ENCODE data around the gene FLOT1. TPM values are rescaled to one million over a fixed set of nuclear protein-coding genes. Genes with fewer than 3 reads are reported as not detected.

The FLOT1 gene
- total RNA-seq, 1 experiment from 2014 or later: 213 TPM

GRCh38 chr6:30700340-30700739 lies 42.1 kb downstream of the FLOT1 start:
- DNase-seq (ENCODE audit: low spot score): no peak

DNA sequence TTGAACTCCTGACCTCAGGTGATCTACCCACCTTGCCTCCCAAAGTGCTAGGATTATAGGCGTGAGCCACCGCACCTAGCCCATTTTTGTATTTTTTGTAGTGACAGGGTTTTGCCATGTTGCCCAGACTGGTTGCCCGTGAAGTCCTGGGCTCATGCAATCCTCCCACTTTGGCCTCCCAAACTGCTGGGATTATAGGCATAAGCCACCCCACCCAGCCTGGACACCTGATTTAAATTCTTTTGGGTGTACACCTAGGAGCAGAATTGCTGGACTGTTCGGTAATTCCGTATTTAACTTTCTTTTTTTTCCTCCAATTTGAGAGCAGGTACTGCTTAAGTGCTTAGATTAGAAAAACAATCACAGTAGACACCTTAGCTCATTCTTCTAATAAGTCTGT lies 46.1 kb downstream of the FLOT1 start:
- DNase-seq (ENCODE audit: low spot score): no peak

DNA sequence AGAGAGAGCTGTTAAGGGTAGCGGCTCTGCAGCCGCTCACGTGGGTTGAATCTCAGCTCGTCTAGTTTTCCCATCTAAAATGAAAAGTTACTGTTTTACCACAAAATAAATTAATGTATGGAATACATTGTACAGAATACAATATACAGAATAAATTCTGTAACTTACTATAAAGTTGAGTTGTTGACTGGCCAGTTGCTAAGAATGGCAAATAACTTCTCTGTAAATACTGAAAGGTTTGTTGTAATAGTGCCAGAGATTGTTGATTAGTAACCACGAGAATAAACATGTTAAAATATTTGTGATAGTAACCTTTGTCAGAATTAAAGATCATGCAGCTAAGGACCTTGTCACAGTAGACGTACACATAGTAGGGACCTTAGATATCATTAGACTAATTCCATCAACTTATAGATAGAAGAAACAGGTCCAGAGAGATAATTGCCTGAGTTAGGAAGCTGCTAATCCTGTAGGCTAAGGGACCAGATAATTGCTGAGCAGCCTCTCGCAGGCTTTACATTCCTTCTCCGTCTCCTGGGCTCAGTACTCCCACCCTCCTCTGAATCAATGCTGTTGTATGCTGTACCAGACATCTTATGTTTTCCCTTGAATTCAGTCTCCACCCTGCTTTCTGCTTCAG lies 51.2 kb downstream of the FLOT1 start:
- DNase-seq (ENCODE audit: low spot score): no peak

- DNase-seq (ENCODE audit: low spot score): peak; percentile 79
Measured at GRCh38 chr6:30690403-30691207, 51.9 kb downstream of the FLOT1 start, which contains the start of gene NRM. NRM (minus strand) TSS chr6:30690984; CDS start chr6:30690974, 10 bp downstream.

DNA sequence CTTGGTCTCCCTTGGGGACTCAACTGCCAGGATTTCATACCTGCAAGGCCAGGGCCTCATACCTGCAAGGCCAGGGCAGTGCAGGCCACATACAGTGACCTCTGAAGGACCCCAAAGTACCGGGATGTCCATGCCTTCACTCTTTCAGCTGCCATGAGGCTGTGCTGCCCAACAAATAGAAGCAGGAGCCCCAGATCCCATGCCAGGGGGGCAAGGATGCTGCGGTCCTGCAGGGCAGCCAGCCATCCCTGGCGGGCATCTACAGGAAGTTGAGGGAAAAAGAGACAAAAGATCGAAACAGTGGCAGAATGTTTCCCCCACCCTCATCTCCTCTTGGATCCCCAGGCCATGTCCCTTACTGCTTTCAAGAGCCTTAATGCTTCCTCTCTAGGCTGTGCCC lies 52.5 kb downstream of the FLOT1 start:
- no peak for DNase-seq (ENCODE audit: low spot score)

- no peak for DNase-seq (ENCODE audit: low spot score)
Measured at GRCh38 chr6:30689022-30689865, 53.2 kb downstream of the FLOT1 start.

DNA sequence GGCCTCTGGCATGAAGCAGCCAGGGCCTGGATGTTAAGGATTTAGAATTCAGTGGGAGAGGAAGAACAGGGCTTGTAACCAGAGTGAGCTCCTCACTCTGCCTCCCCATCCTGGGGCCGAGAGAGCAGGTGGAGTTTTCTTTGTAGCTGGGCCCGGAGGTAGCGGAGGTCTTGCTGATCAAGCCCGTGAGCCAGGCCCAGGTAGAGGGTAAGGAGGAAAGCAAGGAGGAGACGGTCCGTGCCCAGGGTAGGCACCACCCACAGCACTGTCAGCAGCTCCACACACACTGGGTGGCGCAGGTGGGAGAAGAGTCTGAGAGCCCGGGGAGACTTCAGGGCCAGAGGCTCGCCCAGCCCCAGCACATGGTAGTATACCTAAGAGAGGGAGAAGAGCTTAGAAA lies 53.9 kb downstream of the FLOT1 start:
- DNase-seq (ENCODE audit: low spot score): no peak

- peak; percentile 57 for DNase-seq (ENCODE audit: low spot score)
Measured at GRCh38 chr6:30687659-30688431, 54.6 kb downstream of the FLOT1 start.

- peak; percentile 95 for DNase-seq (ENCODE audit: low spot score)
Measured at GRCh38 chr6:30686908-30687658, 55.4 kb downstream of the FLOT1 start.

- DNase-seq (ENCODE audit: low spot score): peak; percentile 26
Measured at GRCh38 chr6:30686009-30686907, 56.2 kb downstream of the FLOT1 start, which contains the start of gene PPP1R18. PPP1R18 (minus strand) TSS chr6:30686645; CDS start chr6:30686018, 627 bp downstream.

DNA sequence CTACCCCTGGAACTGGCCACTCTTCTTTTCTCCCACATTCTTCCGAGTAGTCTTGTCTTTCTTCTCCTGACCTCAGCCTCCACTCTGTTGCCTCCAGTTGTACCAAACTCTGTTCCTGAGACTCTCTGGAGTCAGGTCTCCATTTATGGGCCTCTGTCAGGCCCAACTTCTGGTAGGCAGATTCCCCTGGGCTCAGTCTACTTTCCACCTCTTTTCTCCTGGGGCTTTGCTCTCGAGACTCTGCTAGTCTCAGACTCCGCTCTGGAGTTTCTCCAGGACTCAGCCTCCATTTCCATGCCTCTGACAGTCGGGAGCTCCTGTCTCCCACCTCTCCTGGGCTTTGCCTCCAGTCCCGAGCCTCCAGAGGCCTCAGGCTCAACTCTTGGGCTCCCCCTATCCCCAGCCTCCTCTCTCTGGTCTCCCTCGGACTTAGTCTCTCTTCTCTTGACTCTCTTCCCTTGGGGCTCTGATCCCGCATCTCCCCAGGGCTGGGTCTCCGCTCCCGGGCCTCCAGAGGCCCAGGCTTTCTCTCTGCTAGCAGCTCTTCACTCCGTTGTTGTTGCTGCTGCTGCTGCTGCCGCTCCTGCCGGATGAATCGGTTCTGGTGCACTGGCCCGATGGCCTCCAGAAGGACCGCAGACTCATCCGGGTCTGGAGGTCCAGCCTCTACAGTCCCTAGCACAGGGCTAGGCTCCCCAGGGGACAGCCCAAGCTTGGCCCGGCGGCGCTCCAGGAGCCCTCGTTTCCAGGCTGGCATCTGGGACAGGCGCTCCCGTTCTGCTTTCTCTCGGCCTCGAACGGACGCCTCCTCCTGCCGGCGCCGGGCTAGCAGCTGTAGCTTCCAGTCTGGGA lies 57.1 kb downstream of the FLOT1 start:
- no peak for DNase-seq (ENCODE audit: low spot score)

DNA sequence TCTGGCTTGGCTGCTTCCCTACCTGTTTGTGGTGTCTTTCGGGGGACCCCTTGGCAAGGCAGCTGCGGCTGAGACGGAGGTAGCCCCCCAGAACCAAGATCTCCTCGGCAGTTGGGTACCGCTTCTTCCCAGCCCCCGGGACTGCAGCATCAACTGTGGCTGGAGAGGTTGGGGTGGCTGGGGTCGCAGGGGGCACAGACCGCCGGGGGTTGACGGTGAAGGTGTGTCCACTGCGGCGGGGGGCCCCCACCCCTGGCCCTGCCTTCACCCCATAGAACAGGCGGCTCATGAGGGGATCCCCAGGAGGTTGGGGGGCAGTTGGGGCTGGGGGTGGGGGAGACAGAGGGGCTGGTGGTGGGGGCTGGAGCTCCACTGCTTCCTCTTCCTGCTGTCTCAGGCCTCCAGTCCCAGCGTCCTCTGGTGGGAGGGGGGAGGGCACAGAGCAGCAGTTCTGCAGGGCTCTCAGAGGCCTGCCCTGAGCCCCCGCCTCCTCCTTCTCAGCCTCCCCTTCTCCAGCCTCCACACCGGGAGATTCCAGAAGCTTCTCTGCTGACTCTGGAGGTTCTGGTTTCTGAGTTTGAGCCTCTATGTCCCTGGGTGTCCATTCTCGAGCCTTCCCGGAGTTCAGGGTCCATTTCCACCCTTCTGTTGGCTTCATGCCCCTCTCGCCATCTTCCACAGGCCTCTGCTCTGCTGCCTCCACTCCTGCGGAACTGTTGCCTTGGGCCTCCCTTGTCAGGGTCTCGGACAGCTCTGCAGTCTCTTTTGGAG lies 57.9 kb downstream of the FLOT1 start:
- DNase-seq (ENCODE audit: low spot score): peak; percentile 23

GRCh38 chr6:30683980-30684338 lies 58.5 kb downstream of the FLOT1 start:
- no peak for DNase-seq (ENCODE audit: low spot score)

GRCh38 chr6:30683183-30683979 lies 59.1 kb downstream of the FLOT1 start:
- DNase-seq (ENCODE audit: low spot score): no peak

- peak; percentile 82 for DNase-seq (ENCODE audit: low spot score)
Measured at GRCh38 chr6:30682143-30683117, 60.1 kb downstream of the FLOT1 start.

GRCh38 chr6:30681766-30682142 lies 60.7 kb downstream of the FLOT1 start:
- no peak for DNase-seq (ENCODE audit: low spot score)
